GM13977 (cell line): ENCODE data around the gene PTPRR.

Source experiments
- DNase-seq: peaks from one replicate; pipeline ENCODE4 v3.0.0; 2012; ENCODE audit warnings: low spot score
- in situ Hi-C: fragments of 300-500 bp; cut with MboI; formaldehyde crosslinking; loops from one replicate; pipeline ENCODE4 v1.12.0; 2022; ENCODE audit warnings: low sequenced_read_pairs, low pct_unique_long_range_greater_than_20kb, mixed read lengths, inconsistent platforms; ENCODE audit not compliant: unreplicated experiment
- TF ChIP-seq, protein P1 (sequence below): IDR thresholded peaks from 2 replicates; pipeline ENCODE4 v1.5.1; 2012; ENCODE audit warnings: mild to moderate bottlenecking, control low read depth; ENCODE audit not compliant: insufficient read depth; ENCODE audit errors: extremely low read depth, missing control alignments

PTPRR gene

GRCh38 chr12:70838127-70838526 lies 82.4 kb downstream of the PTPRR start:
- in situ Hi-C loops = no loop called here
- DNase-seq = no peak
- TF ChIP-seq, protein P1, sequence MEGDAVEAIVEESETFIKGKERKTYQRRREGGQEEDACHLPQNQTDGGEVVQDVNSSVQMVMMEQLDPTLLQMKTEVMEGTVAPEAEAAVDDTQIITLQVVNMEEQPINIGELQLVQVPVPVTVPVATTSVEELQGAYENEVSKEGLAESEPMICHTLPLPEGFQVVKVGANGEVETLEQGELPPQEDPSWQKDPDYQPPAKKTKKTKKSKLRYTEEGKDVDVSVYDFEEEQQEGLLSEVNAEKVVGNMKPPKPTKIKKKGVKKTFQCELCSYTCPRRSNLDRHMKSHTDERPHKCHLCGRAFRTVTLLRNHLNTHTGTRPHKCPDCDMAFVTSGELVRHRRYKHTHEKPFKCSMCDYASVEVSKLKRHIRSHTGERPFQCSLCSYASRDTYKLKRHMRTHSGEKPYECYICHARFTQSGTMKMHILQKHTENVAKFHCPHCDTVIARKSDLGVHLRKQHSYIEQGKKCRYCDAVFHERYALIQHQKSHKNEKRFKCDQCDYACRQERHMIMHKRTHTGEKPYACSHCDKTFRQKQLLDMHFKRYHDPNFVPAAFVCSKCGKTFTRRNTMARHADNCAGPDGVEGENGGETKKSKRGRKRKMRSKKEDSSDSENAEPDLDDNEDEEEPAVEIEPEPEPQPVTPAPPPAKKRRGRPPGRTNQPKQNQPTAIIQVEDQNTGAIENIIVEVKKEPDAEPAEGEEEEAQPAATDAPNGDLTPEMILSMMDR = no peak

GRCh38 chr12:70837026-70837425 lies 83.5 kb downstream of the PTPRR start:
- no peak for DNase-seq
- TF ChIP-seq, protein P1 = no peak
- in situ Hi-C loops = no loop called here

DNA sequence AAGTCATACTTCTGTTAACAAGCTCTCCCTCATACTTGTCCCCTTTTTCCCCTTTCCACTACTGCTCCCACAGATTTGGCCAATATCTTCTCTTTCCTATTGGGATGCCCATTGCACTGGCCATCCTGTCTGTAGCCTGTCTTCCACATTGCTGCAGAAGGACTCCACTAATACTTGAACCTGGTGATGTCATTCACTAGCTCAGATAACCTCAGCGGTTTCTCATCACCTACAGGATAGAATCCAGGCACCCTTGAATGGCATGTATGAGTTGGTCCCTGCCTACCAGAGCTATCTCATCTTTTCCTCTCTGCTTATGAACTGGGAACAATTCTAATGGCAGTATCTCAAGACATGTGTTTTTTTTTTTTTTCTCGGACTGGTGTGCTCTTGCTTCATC lies 84.6 kb downstream of the PTPRR start:
- TF ChIP-seq, protein P1 = no peak
- no peak for DNase-seq
- in situ Hi-C loops = no loop called here

GRCh38 chr12:70831543-70831942 lies 89.0 kb downstream of the PTPRR start:
- TF ChIP-seq, protein P1 = no peak
- no peak for DNase-seq
- in situ Hi-C loops = no loop called here

DNA sequence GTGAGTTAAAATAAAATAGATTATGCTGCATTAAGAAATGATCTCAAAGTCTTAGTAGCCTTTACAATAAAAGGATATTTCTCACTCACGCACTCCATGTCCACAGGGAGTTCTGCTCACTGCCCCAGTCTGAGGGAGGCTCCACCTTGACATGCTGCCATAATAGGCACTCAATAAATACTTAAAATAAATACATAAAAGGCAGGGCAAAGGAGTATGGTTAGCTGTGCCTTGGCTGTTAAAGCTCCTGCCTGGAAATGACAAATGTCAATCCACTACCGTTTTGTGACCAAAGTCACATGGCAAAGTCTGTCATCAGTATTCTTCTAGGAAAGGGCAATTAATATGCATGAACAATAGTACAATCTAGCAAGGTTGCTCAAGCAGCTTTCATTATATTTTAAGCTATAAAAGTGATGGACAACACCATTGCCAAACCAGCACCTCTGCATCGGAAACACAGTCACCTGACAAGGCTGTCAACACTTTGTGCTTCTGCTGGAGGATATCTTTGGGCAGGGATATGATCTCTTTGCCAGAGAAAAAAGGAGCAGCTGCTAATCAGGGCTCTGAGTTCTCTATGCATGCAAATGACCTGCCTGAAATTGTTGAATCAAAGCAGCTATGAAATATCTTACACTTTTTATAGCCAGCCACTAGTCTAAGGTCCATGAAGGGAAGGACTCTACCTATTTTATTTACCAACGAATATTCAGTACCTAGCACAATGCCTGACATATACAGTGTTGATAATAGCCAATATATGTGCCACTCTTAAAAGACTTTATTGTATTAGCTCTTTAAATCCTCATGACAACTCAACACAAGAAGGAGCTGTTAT lies 90.1 kb downstream of the PTPRR start:
- in situ Hi-C loops = no loop called here
- DNase-seq = no peak
- TF ChIP-seq, protein P1 = no peak

- in situ Hi-C loops = no loop called here
- TF ChIP-seq, protein P1 = no peak
- DNase-seq = no peak
Observed at GRCh38 chr12:70829070-70829469, 91.5 kb downstream of the PTPRR start.
